Muscle layer of duodenum (tissue), 2 donors: ENCODE results near the gene ATAD5.
"Not testable (repeated sequence)": the region's sequence is repeated elsewhere in the genome, so short reads cannot be mapped to it uniquely, and the experiment has no call there.

ENCODE experiments used
- H3K27ac ChIP-seq: one replicate; pipeline ENCODE4 v1.7.0; 2013; ENCODE audit warnings: mild to moderate bottlenecking, low read length
- H3K27me3 ChIP-seq: one replicate; pipeline ENCODE4 v1.7.0; 2013; ENCODE audit warnings: low read depth, mild to moderate bottlenecking, control low read depth, low read length
- H3K36me3 ChIP-seq, 2 donors: one replicate each; pipeline ENCODE4 v1.7.0; 2013; ENCODE audit warnings: low read length in 2 of 2, control low read depth in 1 of 2, mild to moderate bottlenecking in 1 of 2; ENCODE audit not compliant: insufficient read depth in 2 of 2, control insufficient read depth in 1 of 2
- H3K4me1 ChIP-seq, 2 donors: one replicate each; pipeline ENCODE4 v1.7.0; 2013; ENCODE audit warnings: low read length in 2 of 2, mild to moderate bottlenecking in 2 of 2, control low read depth in 1 of 2, moderate library complexity in 1 of 2; ENCODE audit not compliant: insufficient read depth in 2 of 2, control insufficient read depth in 1 of 2
- H3K4me3 ChIP-seq, 2 donors: one replicate each; pipeline ENCODE4 v1.7.0; 2013; ENCODE audit warnings: low read length in 2 of 2, low read depth in 1 of 2, mild to moderate bottlenecking in 1 of 2
- H3K9me3 ChIP-seq, 2 donors: one replicate each; pipeline ENCODE4 v1.7.0; 2013; ENCODE audit warnings: low read length in 2 of 2, control low read depth in 1 of 2, mild to moderate bottlenecking in 1 of 2; ENCODE audit not compliant: control insufficient read depth in 1 of 2
- donor health status: healthy.

ATAD5 gene

DNA sequence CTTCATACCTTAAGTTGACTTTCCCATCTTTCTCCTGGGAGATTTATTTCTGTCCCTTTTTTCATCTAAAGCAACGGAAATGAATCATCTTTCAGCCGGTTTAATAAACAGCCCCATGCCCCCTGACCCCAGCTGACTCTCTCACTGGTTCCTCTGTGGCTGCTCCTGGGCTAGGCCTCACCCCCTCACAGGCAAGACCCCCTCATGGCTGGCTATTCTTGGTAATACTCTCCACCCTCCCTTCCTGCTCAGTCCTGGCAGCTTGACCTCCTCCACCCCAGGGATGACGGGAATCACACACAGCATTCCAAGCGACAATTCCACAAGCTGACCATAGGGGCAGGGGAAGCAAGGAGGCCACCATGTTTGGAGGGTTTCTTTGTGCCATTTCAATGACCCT is 88.5 kb downstream of the ATAD5 start:
- H3K27me3 ChIP-seq: peaks cover 7% of the 10 kb centered on the region

DNA sequence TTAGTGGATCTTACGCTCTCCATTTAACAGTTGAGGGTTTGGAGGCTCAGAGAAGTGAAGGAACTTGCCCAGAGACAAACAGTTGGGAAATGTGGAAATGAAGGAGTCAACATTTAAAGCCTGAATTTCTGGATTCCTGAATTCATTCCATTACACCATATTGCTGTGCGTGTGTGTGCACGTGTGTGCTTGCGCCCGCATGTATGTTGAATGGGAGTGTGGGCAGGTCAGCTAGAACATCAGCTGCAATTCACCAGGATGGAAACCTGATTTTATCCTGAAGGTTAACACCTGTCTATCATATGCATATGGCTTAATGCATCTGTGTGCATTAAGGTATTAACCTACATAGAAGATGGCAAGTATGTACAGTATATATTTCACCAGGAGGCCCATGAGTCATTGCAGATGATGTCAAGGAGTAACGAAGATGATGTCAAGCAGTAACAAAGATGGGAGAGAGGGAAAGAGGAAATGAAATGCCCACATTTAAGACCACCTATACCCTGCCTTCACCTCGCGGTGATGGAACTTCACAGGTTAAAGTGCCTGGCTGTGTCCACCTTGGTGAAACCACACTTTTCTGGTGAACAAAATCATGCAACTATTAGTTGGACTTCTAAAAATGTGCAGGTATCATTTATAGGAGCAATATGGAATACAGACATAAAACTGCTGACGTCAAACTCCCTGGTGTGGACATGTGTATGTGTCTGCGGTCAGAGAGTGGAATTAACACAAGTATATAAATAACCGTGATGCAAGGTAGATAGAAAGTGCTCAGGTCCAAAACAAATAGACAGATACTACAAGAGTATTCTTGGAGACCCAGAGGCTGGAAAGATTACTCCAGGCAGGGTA is 89.1 kb downstream of the ATAD5 start:
- Histone ChIP-seq H3K4me3 (peak overlapping the region; percentile 46 to 70), H3K27me3 (peaks cover 7% of the 10 kb centered on the region), H3K36me3 (no peaks in the 10 kb centered on the region), H3K4me1 (peaks cover 0 to 9% of the 10 kb centered on the region in 2 donors), H3K27ac (no peak overlapping the region), H3K9me3 (no peaks in the 10 kb centered on the region)

More for the DNA sequence above, 88.5 kb downstream of the ATAD5 start:
- no peaks in the 10 kb centered on the region for H3K9me3 ChIP-seq
- no peak overlapping the region for H3K4me3 ChIP-seq
- no peaks in the 10 kb centered on the region for H3K36me3 ChIP-seq
- no peak overlapping the region for H3K27ac ChIP-seq
- H3K4me1 ChIP-seq: peaks cover 0 to 9% of the 10 kb centered on the region in 2 donors

DNA sequence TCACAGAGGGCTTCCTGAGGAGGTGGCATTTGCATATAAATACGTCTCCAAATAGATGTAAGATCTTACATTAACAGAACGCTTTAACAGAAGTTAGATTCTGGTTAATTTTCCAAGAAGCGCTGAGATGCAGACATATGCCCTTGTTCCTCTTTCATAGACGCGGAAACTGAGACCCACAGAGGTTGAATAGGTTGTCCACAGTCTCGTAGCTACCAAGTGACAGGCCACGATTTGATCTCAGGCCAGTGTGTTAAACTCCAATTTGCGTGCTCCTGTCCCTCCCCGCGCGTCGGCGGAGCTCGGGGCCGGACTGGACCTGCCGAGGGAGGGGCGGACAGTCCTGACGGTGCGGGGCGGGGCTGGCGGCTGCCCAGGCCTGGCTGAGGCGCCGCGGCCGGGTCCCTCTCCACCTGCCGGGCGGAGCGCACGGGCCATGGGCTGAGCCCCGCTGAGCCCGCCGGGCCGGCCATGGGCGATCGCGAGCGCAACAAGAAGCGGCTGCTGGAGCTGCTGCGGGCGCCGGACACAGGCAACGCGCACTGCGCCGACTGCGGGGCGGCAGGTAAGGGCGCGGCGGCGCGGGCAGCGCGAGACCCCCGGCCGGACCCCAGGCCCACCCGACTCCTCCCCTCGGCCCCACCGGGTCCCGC is 89.9 kb downstream of the ATAD5 start, which contains the start of gene ADAP2:
TSS of gene ADAP2 (plus strand) at position 402 of the 653 bp plus-strand sequence. CDS start at position 472, 70 bp downstream.
- peaks cover 7% of the 10 kb centered on the region for H3K27me3 ChIP-seq
- peaks cover 0 to 9% of the 10 kb centered on the region in 2 donors for H3K4me1 ChIP-seq
- peak within 1 kb of the TSS; percentile 46 to 70 for H3K4me3 ChIP-seq
- no peak within 1 kb of the TSS for H3K27ac ChIP-seq
- H3K9me3 ChIP-seq: no peaks in the 10 kb centered on the region
- no peaks in the 10 kb centered on the region for H3K36me3 ChIP-seq

DNA sequence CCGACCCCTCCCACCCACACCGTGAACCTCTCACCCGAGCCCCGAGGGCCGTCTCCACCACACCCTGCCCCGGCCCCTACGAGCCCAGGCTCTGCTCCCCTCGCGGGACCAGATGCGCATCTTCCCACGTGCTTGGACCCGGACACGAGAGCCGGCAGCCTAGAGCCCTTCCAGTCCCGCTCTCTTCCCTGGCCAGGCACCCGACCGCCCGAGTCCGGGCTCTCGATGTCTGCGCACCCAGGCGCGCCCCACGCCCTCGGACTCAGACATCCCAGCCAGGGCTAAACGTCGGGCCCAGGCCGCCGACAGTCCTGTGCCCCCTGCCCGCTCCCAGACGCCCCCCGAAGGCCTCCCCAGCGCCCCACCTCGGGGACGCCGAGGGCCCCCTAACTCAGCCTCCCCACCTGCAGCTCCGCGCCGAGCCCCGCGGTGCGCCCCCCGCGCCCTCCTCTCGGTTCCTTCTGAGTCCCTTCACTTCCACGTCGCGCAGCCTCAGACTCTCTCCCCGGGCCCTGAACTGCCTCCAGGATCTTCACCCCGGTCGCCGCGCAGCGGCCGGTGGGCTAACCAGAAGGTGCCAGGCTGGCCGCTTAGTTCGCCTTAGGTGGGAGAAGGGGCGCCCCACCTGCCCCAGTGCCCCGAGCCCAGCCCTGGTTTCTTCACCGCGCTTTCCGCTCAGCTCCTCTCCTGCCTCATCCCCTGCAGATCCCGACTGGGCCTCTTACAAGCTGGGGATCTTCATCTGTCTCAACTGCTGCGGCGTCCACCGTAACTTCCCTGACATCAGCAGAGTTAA is 90.7 kb downstream of the ATAD5 start:
- peaks cover 0 to 9% of the 10 kb centered on the region in 2 donors for H3K4me1 ChIP-seq
- peak overlapping the region; percentile 46 to 70 for H3K4me3 ChIP-seq
- no peaks in the 10 kb centered on the region for H3K9me3 ChIP-seq
- H3K36me3 ChIP-seq: no peaks in the 10 kb centered on the region
- no peak overlapping the region for H3K27ac ChIP-seq
- H3K27me3 ChIP-seq: peaks cover 7% of the 10 kb centered on the region

DNA sequence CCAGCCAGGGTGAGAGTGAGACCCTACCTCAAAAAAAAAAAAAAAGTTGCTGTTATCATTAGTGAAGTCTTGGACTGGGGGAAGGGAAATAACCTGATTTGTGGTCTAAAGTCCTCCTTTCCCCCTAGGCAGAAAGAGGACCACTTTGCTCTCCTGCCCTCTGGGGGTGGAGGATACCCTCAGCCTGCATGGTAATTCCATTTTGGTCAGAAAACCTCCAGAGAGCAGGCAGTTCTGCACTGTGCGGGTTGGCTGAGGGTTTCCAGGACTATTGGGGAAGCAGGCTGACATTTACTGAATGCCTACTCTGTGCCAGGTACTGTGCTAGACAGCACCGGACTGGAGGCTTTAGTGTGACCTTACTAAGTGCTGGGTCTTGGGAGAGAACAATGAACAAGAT is 92.6 kb downstream of the ATAD5 start:
- Histone ChIP-seq H3K4me1 (peaks cover 0 to 9% of the 10 kb centered on the region in 2 donors), H3K9me3 (no peaks in the 10 kb centered on the region), H3K36me3 (no peaks in the 10 kb centered on the region), H3K27ac (no peak overlapping the region), H3K4me3 (no peak overlapping the region), H3K27me3 (peaks cover 7% of the 10 kb centered on the region)

GRCh38 chr17:30926516-30926915 is 94.8 kb downstream of the ATAD5 start:
- Histone ChIP-seq H3K27ac (no peak overlapping the region), H3K27me3 (peaks cover 7% of the 10 kb centered on the region), H3K4me3 (no peak overlapping the region), H3K9me3 (no peaks in the 10 kb centered on the region), H3K36me3 (no peaks in the 10 kb centered on the region), H3K4me1 (peaks cover 0 to 9% of the 10 kb centered on the region in 2 donors)

DNA sequence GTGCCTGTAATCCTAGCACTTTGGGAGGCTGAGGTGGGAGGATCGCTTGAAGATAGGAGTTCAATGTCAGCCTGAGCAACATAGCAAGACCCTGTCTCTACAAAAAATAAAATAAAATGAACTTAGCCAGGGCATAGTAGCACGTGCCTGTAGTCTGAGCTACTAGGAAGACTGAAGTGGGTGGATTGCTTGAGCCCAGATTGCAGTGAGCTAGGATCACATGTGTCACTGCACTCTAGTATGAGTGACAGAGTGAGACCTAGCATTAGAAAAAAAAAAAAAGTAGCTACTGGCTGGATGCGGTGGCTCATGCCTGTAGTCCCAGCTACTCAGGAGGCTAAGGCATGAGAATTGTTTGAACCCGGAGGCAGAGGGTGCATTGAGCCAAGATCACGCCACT is 96.0 kb downstream of the ATAD5 start:
- no peak overlapping the region for H3K4me3 ChIP-seq
- H3K4me1 ChIP-seq: peaks cover 0 to 2% of the 10 kb centered on the region in 2 donors
- H3K27me3 ChIP-seq: peaks cover 4% of the 10 kb centered on the region
- no peaks in the 10 kb centered on the region for H3K9me3 ChIP-seq
- H3K27ac ChIP-seq: no peak overlapping the region
- no peaks in the 10 kb centered on the region for H3K36me3 ChIP-seq

- H3K4me3 ChIP-seq: no peak overlapping the region
- no peaks in the 10 kb centered on the region for H3K36me3 ChIP-seq
- no peaks in the 10 kb centered on the region for H3K4me1 ChIP-seq
- H3K27ac ChIP-seq: no peak overlapping the region
- no peaks in the 10 kb centered on the region for H3K9me3 ChIP-seq
- no peaks in the 10 kb centered on the region for H3K27me3 ChIP-seq
Measured at GRCh38 chr17:30928584-30928983, 96.8 kb downstream of the ATAD5 start.

- no peaks in the 10 kb centered on the region for H3K4me1 ChIP-seq
Measured at GRCh38 chr17:30929081-30929633, 97.4 kb downstream of the ATAD5 start.

GRCh38 chr17:30929861-30930260 is 98.1 kb downstream of the ATAD5 start:
- H3K4me1 ChIP-seq, H3K27ac ChIP-seq, H3K27me3 ChIP-seq, H3K36me3 ChIP-seq, H3K4me3 ChIP-seq, H3K9me3 ChIP-seq: not testable (repeated sequence)

More at GRCh38 chr17:30929081-30929633, 97.4 kb downstream of the ATAD5 start:
- H3K4me3 ChIP-seq: no peak overlapping the region
- H3K27me3 ChIP-seq: no peaks in the 10 kb centered on the region
- no peak overlapping the region for H3K27ac ChIP-seq
- no peaks in the 10 kb centered on the region for H3K9me3 ChIP-seq
- H3K36me3 ChIP-seq: no peaks in the 10 kb centered on the region

- no peaks in the 10 kb centered on the region for H3K36me3 ChIP-seq
- H3K27ac ChIP-seq: no peak overlapping the region
- H3K27me3 ChIP-seq: no peaks in the 10 kb centered on the region
- no peaks in the 10 kb centered on the region for H3K9me3 ChIP-seq
- H3K4me3 ChIP-seq: no peak overlapping the region
- H3K4me1 ChIP-seq: no peaks in the 10 kb centered on the region
Measured at GRCh38 chr17:30930495-30930894, 98.7 kb downstream of the ATAD5 start.
